Measurements from ENCODE around the gene SPSB2.

- TF ChIP-seq JUN (IDR thresholded peaks at IDR 0.05; ENCODE audit: borderline replicate concordance, low read depth, low read length) (no peak), JUN (CRISPR knock-in tag; IDR thresholded peaks at IDR 0.05; ENCODE audit: borderline replicate concordance) (no peak), SREBF2 (CRISPR knock-in tag; IDR thresholded peaks at IDR 0.05) (no peak), CTCF (IDR thresholded peaks at IDR 0.05 in 2 of 3, conservative IDR thresholded peaks at IDR 0.05 in 1 of 3; ENCODE audit: insufficient read depth in 2 of 3, low read depth in 1 of 3, low read length in 3 of 3) (no peak), ZNF57 (CRISPR knock-in tag; IDR thresholded peaks at IDR 0.05) (no peak), SIN3A (IDR thresholded peaks at IDR 0.05; ENCODE audit: borderline replicate concordance in 2 of 2, control insufficient read depth in 1 of 2, low read depth in 2 of 2, low read length in 2 of 2) (no peak), TAF1 (IDR thresholded peaks at IDR 0.05; ENCODE audit: control insufficient read depth, extremely low read depth, insufficient read depth, low read length, severe bottlenecking) (no peak), CEBPB (tag; IDR thresholded peaks at IDR 0.05) (no peak)
Observed at GRCh38 chr12:6912164-6912935, 39.2 kb upstream of the SPSB2 start.

Data from K562 (cell line).